Measurements from ENCODE around the gene PRMT2. TPM values are rescaled to one million over a fixed set of nuclear protein-coding genes. Genes with fewer than 3 reads are reported as not detected.

PRMT2 gene
- total RNA-seq, 1 donor from 2014 or later, result 58.7 TPM

- peaks cover 28% of the 10 kb centered on the region for H3K9me3 Mint-ChIP-seq
- intact Hi-C loops (cut with micrococcal nuclease), result no loop called here
- H3K36me3 Mint-ChIP-seq (ENCODE audit: low read depth), result peaks cover 76% of the 10 kb centered on the region
- H3K27ac Mint-ChIP-seq, result no peak overlapping the region
- H3K4me1 Mint-ChIP-seq (ENCODE audit: low read depth), result no peaks in the 10 kb centered on the region
- H3K4me3 Mint-ChIP-seq, result no peak overlapping the region
- DNase-seq (ENCODE audit: low spot score), result no peak
- H3K27me3 Mint-ChIP-seq (ENCODE audit: insufficient read depth), result no peaks in the 10 kb centered on the region
Measured at GRCh38 chr21:46655230-46655629, 19.8 kb downstream of the PRMT2 start.

GRCh38 chr21:46656820-46657219 lies 21.3 kb downstream of the PRMT2 start:
- DNase-seq (ENCODE audit: low spot score), result no peak
- no peak overlapping the region for H3K27ac Mint-ChIP-seq
- H3K4me1 Mint-ChIP-seq (ENCODE audit: low read depth), result peaks cover 4% of the 10 kb centered on the region
- peaks cover 28% of the 10 kb centered on the region for H3K9me3 Mint-ChIP-seq
- H3K36me3 Mint-ChIP-seq (ENCODE audit: low read depth), result peaks cover 63% of the 10 kb centered on the region
- H3K27me3 Mint-ChIP-seq (ENCODE audit: insufficient read depth), result no peaks in the 10 kb centered on the region
- no peak overlapping the region for H3K4me3 Mint-ChIP-seq
- intact Hi-C loops (cut with micrococcal nuclease), result no loop called here

- no peak for DNase-seq (ENCODE audit: low spot score)
- Mint-ChIP-seq H3K4me3 (no peak overlapping the region), H3K36me3 (ENCODE audit: low read depth) (peaks cover 32% of the 10 kb centered on the region), H3K4me1 (ENCODE audit: low read depth) (peaks cover 4% of the 10 kb centered on the region), H3K27ac (no peak overlapping the region), H3K27me3 (ENCODE audit: insufficient read depth) (no peaks in the 10 kb centered on the region), H3K9me3 (peaks cover 10% of the 10 kb centered on the region)
- intact Hi-C loops (cut with micrococcal nuclease), result no loop called here
Measured at GRCh38 chr21:46660505-46660904, 25.0 kb downstream of the PRMT2 start.

- DNase-seq (ENCODE audit: low spot score), result peak; percentile 16
- intact Hi-C loops (cut with micrococcal nuclease), result no loop called here
- H3K27me3 Mint-ChIP-seq (ENCODE audit: insufficient read depth), result no peaks in the 10 kb centered on the region
- no peak overlapping the region for H3K4me3 Mint-ChIP-seq
- H3K27ac Mint-ChIP-seq, result no peak overlapping the region
- H3K9me3 Mint-ChIP-seq, result peaks cover 3% of the 10 kb centered on the region
- peaks cover 4% of the 10 kb centered on the region for H3K4me1 Mint-ChIP-seq (ENCODE audit: low read depth)
- peaks cover 29% of the 10 kb centered on the region for H3K36me3 Mint-ChIP-seq (ENCODE audit: low read depth)
Measured at GRCh38 chr21:46661211-46661625, 25.7 kb downstream of the PRMT2 start.

GRCh38 chr21:46661642-46662366 lies 26.3 kb downstream of the PRMT2 start:
- Mint-ChIP-seq H3K9me3 (no peaks in the 10 kb centered on the region), H3K36me3 (ENCODE audit: low read depth) (peaks cover 23% of the 10 kb centered on the region), H3K27me3 (ENCODE audit: insufficient read depth) (peaks cover 2% of the 10 kb centered on the region), H3K4me3 (no peak overlapping the region), H3K27ac (no peak overlapping the region), H3K4me1 (ENCODE audit: low read depth) (peaks cover 4% of the 10 kb centered on the region)
- intact Hi-C loops (cut with micrococcal nuclease), result no loop called here
- no peak for DNase-seq (ENCODE audit: low spot score)

GRCh38 chr21:46662367-46662654 lies 26.8 kb downstream of the PRMT2 start:
- peaks cover 4% of the 10 kb centered on the region for H3K4me1 Mint-ChIP-seq (ENCODE audit: low read depth)
- H3K9me3 Mint-ChIP-seq, result no peaks in the 10 kb centered on the region
- H3K4me3 Mint-ChIP-seq, result no peak overlapping the region
- H3K27me3 Mint-ChIP-seq (ENCODE audit: insufficient read depth), result peaks cover 3% of the 10 kb centered on the region
- H3K27ac Mint-ChIP-seq, result no peak overlapping the region
- intact Hi-C loops (cut with micrococcal nuclease), result no loop called here
- DNase-seq (ENCODE audit: low spot score), result no peak
- peaks cover 20% of the 10 kb centered on the region for H3K36me3 Mint-ChIP-seq (ENCODE audit: low read depth)

- H3K4me1 Mint-ChIP-seq (ENCODE audit: low read depth), result peaks cover 4% of the 10 kb centered on the region
- H3K9me3 Mint-ChIP-seq, result no peaks in the 10 kb centered on the region
- H3K4me3 Mint-ChIP-seq, result no peak overlapping the region
- H3K27ac Mint-ChIP-seq, result no peak overlapping the region
- peaks cover 6% of the 10 kb centered on the region for H3K27me3 Mint-ChIP-seq (ENCODE audit: insufficient read depth)
- H3K36me3 Mint-ChIP-seq (ENCODE audit: low read depth), result peaks cover 17% of the 10 kb centered on the region
- no peak for DNase-seq (ENCODE audit: low spot score)
- intact Hi-C loops (cut with micrococcal nuclease), result no loop called here
Measured at GRCh38 chr21:46662765-46663500, 27.5 kb downstream of the PRMT2 start.

GRCh38 chr21:46663754-46664153 lies 28.3 kb downstream of the PRMT2 start:
- intact Hi-C loops (cut with micrococcal nuclease), result no loop called here
- Mint-ChIP-seq H3K27me3 (ENCODE audit: insufficient read depth) (peaks cover 6% of the 10 kb centered on the region), H3K4me1 (ENCODE audit: low read depth) (peaks cover 4% of the 10 kb centered on the region), H3K36me3 (ENCODE audit: low read depth) (peaks cover 10% of the 10 kb centered on the region), H3K4me3 (no peak overlapping the region), H3K9me3 (no peaks in the 10 kb centered on the region), H3K27ac (no peak overlapping the region)
- no peak for DNase-seq (ENCODE audit: low spot score)

GRCh38 chr21:46664316-46664995 lies 29.0 kb downstream of the PRMT2 start:
- Mint-ChIP-seq H3K36me3 (ENCODE audit: low read depth) (peaks cover 7% of the 10 kb centered on the region), H3K4me1 (ENCODE audit: low read depth) (peaks cover 4% of the 10 kb centered on the region), H3K27me3 (ENCODE audit: insufficient read depth) (peaks cover 6% of the 10 kb centered on the region), H3K9me3 (no peaks in the 10 kb centered on the region), H3K4me3 (no peak overlapping the region), H3K27ac (no peak overlapping the region)
- intact Hi-C loops (cut with micrococcal nuclease), result no loop called here
- DNase-seq (ENCODE audit: low spot score), result no peak

GRCh38 chr21:46665566-46665965 lies 30.1 kb downstream of the PRMT2 start:
- Mint-ChIP-seq H3K27ac (no peak overlapping the region), H3K4me3 (no peak overlapping the region), H3K9me3 (no peaks in the 10 kb centered on the region), H3K4me1 (ENCODE audit: low read depth) (peaks cover 2% of the 10 kb centered on the region), H3K36me3 (ENCODE audit: low read depth) (peaks cover 7% of the 10 kb centered on the region), H3K27me3 (ENCODE audit: insufficient read depth) (peaks cover 9% of the 10 kb centered on the region)
- intact Hi-C loops (cut with micrococcal nuclease), result no loop called here
- DNase-seq (ENCODE audit: low spot score), result no peak

- Mint-ChIP-seq H3K36me3 (ENCODE audit: low read depth) (peaks cover 6% of the 10 kb centered on the region), H3K27me3 (ENCODE audit: insufficient read depth) (peaks cover 18% of the 10 kb centered on the region), H3K4me1 (ENCODE audit: low read depth) (no peaks in the 10 kb centered on the region), H3K4me3 (peak overlapping the region; percentile 82), H3K9me3 (no peaks in the 10 kb centered on the region), H3K27ac (no peak overlapping the region)
- intact Hi-C loops (cut with micrococcal nuclease), result no loop called here
- no peak for DNase-seq (ENCODE audit: low spot score)
Measured at GRCh38 chr21:46666941-46667740, 31.7 kb downstream of the PRMT2 start.

- Mint-ChIP-seq H3K27ac (no peak overlapping the region), H3K4me1 (ENCODE audit: low read depth) (no peaks in the 10 kb centered on the region), H3K9me3 (no peaks in the 10 kb centered on the region), H3K36me3 (ENCODE audit: low read depth) (peaks cover 6% of the 10 kb centered on the region), H3K4me3 (peak overlapping the region; percentile 82), H3K27me3 (ENCODE audit: insufficient read depth) (peaks cover 21% of the 10 kb centered on the region)
- DNase-seq (ENCODE audit: low spot score), result no peak
- intact Hi-C loops (cut with micrococcal nuclease), result no loop called here
Measured at GRCh38 chr21:46667741-46668380, 32.4 kb downstream of the PRMT2 start.

Data from activated T-helper 1 cell treated with anti-CD3 and anti-CD28 coated beads, Interleukin-12 subunit alpha, Interleukin-12 subunit beta, Interleukin-2, Interleukin-4 antibody, amounts not matched to agents 30 ng/mL and 10 ng/mL and 1 ng/mL, durations not matched to agents 14 hours and 24 hours and 36 hours (primary cell).